Measurements from ENCODE around the gene SSC5D. TPM values are rescaled to one million over a fixed set of nuclear protein-coding genes. Genes with fewer than 3 reads are reported as not detected.

Gene SSC5D
- total RNA-seq, 1 experiment from 2014 or later, result 3.2 TPM

DNA sequence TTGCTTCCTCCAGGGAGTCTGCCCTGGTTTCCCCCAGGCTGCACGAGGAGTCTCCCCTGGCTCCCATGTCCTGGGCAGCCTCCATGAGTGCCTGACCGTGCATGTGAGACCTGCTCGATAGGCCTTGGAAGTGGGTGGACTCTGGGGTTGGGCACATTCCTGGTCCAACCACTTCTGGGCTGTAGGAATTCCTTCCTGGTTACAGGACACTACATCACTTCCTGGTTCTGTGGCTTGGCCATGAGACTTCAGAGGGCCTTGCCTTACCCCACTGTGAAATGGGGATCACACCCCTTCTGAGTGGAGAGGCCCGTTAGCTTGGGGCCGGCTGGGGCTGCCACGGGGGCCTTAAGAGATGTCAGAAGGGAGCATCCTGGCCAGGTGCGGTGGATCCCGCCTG, 15.8 kb upstream of the SSC5D start:
- H3K27ac Mint-ChIP-seq, result no peak overlapping the region
- Histone ChIP-seq H3K79me1 (ENCODE audit: insufficient read depth, low read depth, low read length, poor library complexity, severe bottlenecking) (no peaks in the 10 kb centered on the region), H2BK5ac (ENCODE audit: insufficient read length, low read length) (no peak overlapping the region), H2AFZ (ENCODE audit: low read length) (no peak overlapping the region), H3K4me2 (ENCODE audit: insufficient read depth, insufficient read length, low read length) (no peak overlapping the region), H2BK120ac (ENCODE audit: low read depth, low read length, poor library complexity, severe bottlenecking) (no peak overlapping the region), H3K23me2 (ENCODE audit: insufficient read length, low read depth, low read length, poor library complexity, severe bottlenecking) (peaks cover 5% of the 10 kb centered on the region), H2AK5ac (ENCODE audit: insufficient read length, low read length) (no peak overlapping the region), H3K4me1 (ENCODE audit: insufficient read depth, low read length) (no peaks in the 10 kb centered on the region; the same call in 1 of the 2 replicates), H3K9me3 (ENCODE audit: control insufficient read depth, low read depth, low read length) (no peaks in the 10 kb centered on the region), H3K27ac (ENCODE audit: insufficient read length, low read depth, low read length) (no peak overlapping the region), H3K14ac (ENCODE audit: insufficient read depth, low read length) (no peak overlapping the region), H3K18ac (ENCODE audit: insufficient read length, low read depth, low read length) (no peak overlapping the region), H4K8ac (replicated peaks; ENCODE audit: insufficient read length, low read depth, low read length) (no peak overlapping the region), H3K27me3 (ENCODE audit: insufficient read depth, low read length) (no peaks in the 10 kb centered on the region), H4K20me1 (ENCODE audit: control insufficient read depth, insufficient read depth, insufficient read length) (no peaks in the 10 kb centered on the region), H2BK15ac (ENCODE audit: low read depth, low read length) (no peak overlapping the region), H3K56ac (ENCODE audit: insufficient read length, low read depth, low read length) (no peak overlapping the region), H4K91ac (ENCODE audit: insufficient read length, low read depth, low read length) (no peak overlapping the region), H3T11ph (ENCODE audit: low read length) (no peak overlapping the region), H3K9ac (ENCODE audit: extremely low read depth, insufficient read length, low read length) (no peak overlapping the region), H3K23ac (ENCODE audit: insufficient read length, low read depth, low read length) (no peak overlapping the region), H3K79me2 (ENCODE audit: insufficient read depth, low read length) (no peaks in the 10 kb centered on the region), H2BK12ac (ENCODE audit: insufficient read length, low read depth, low read length) (no peak overlapping the region), H4K5ac (ENCODE audit: insufficient read length, low read depth, low read length) (no peak overlapping the region), H2BK20ac (ENCODE audit: low read depth, low read length, poor library complexity, severe bottlenecking) (no peak overlapping the region), H3K4ac (ENCODE audit: low read depth, low read length) (no peak overlapping the region)
- TF ChIP-seq, protein P1, sequence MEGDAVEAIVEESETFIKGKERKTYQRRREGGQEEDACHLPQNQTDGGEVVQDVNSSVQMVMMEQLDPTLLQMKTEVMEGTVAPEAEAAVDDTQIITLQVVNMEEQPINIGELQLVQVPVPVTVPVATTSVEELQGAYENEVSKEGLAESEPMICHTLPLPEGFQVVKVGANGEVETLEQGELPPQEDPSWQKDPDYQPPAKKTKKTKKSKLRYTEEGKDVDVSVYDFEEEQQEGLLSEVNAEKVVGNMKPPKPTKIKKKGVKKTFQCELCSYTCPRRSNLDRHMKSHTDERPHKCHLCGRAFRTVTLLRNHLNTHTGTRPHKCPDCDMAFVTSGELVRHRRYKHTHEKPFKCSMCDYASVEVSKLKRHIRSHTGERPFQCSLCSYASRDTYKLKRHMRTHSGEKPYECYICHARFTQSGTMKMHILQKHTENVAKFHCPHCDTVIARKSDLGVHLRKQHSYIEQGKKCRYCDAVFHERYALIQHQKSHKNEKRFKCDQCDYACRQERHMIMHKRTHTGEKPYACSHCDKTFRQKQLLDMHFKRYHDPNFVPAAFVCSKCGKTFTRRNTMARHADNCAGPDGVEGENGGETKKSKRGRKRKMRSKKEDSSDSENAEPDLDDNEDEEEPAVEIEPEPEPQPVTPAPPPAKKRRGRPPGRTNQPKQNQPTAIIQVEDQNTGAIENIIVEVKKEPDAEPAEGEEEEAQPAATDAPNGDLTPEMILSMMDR (conservative IDR thresholded peaks at IDR 0.05), result no peak
- H3K4me1 Mint-ChIP-seq, result peaks cover 22 to 38% of the 10 kb centered on the region in 2 experiments
- H3K9me3 Mint-ChIP-seq, result no peaks in the 10 kb centered on the region; a peak in 1 of 5 replicates
- H3K36me3 Mint-ChIP-seq (ENCODE audit: insufficient read depth in 1 of 3, low read depth in 3 of 3), result no peaks in the 10 kb centered on the region; a peak in 1 of 7 replicates
- DNase-seq, result no peak
- no peak overlapping the region for H3K4me3 Mint-ChIP-seq
- no CpG with 5 or more reads among the region's 8 CpGs for WGBS (ENCODE audit: extremely low coverage, insufficient read length, low lambda C conversion rate)
- H3K27me3 Mint-ChIP-seq (ENCODE audit: low read depth), result peaks cover 2% of the 10 kb centered on the region

All from H9 (cell line).